DND-41 (cell line): ENCODE data around the gene LITAFD.

ENCODE experiments used
- EZH2 ChIP-seq: IDR thresholded peaks from 3 replicates; pipeline ENCODE4 v1.6.1; 2012; ENCODE audit warnings: borderline replicate concordance, low read depth, mild to moderate bottlenecking, moderate library complexity, low read length, inconsistent platforms; ENCODE audit not compliant: severe bottlenecking
- TF ChIP-seq, protein P1 (sequence below): IDR thresholded peaks from 2 replicates; pipeline ENCODE4 v1.5.1; 2012; ENCODE audit warnings: borderline replicate concordance, low read length, moderate library complexity, mild to moderate bottlenecking; ENCODE audit not compliant: poor library complexity, severe bottlenecking; ENCODE audit errors: extremely low read depth

DNA sequence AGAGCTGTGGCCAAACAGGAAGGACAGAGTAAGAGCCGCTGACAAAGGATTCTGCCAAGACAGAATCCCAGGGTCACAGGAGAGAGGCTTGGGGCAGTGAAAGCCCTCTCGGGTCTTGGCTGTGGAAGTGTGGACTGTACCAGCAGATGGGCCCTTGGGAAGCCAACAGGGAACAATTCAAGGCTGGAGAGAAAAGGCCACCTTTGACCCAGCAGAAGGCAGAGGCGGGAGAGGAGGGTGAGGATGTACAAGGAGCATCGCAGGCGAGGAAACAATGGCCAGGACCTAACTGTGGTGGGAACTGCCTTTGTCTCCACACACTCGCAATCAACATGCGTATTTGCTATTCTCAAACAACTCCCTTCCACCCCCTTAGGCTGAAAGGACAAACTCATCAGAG is 29.0 kb upstream of the LITAFD start:
- TF ChIP-seq EZH2, result no peak
- TF ChIP-seq, protein P1, sequence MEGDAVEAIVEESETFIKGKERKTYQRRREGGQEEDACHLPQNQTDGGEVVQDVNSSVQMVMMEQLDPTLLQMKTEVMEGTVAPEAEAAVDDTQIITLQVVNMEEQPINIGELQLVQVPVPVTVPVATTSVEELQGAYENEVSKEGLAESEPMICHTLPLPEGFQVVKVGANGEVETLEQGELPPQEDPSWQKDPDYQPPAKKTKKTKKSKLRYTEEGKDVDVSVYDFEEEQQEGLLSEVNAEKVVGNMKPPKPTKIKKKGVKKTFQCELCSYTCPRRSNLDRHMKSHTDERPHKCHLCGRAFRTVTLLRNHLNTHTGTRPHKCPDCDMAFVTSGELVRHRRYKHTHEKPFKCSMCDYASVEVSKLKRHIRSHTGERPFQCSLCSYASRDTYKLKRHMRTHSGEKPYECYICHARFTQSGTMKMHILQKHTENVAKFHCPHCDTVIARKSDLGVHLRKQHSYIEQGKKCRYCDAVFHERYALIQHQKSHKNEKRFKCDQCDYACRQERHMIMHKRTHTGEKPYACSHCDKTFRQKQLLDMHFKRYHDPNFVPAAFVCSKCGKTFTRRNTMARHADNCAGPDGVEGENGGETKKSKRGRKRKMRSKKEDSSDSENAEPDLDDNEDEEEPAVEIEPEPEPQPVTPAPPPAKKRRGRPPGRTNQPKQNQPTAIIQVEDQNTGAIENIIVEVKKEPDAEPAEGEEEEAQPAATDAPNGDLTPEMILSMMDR, result no peak
